Subcutaneous adipose tissue (tissue), 4 donors: ENCODE data around the gene CDIPT. TPM values are rescaled to one million over a fixed set of nuclear protein-coding genes. Genes with fewer than 3 reads are reported as not detected.

Experiments
- total RNA-seq, 4 donors: library from RNA; depleted of rRNA; stranded (reverse); fragments of >200 nt; gene quantifications; one replicate each; pipeline ENCODE4 v1.1.0, GENCODE V29; 2016
- TF ChIP-seq, protein P1 (sequence below): fragments of 450-650 bp; IDR thresholded peaks from one replicate; pipeline ENCODE4 v1.5.1; 2016; ENCODE audit warnings: low read depth, mild to moderate bottlenecking, control low read depth, antibody characterized with exemption, moderate library complexity

Gene CDIPT
- total RNA-seq, 4 donors from 2014 or later = 57.7 to 107 (median 94.7) TPM

- TF ChIP-seq, protein P1, sequence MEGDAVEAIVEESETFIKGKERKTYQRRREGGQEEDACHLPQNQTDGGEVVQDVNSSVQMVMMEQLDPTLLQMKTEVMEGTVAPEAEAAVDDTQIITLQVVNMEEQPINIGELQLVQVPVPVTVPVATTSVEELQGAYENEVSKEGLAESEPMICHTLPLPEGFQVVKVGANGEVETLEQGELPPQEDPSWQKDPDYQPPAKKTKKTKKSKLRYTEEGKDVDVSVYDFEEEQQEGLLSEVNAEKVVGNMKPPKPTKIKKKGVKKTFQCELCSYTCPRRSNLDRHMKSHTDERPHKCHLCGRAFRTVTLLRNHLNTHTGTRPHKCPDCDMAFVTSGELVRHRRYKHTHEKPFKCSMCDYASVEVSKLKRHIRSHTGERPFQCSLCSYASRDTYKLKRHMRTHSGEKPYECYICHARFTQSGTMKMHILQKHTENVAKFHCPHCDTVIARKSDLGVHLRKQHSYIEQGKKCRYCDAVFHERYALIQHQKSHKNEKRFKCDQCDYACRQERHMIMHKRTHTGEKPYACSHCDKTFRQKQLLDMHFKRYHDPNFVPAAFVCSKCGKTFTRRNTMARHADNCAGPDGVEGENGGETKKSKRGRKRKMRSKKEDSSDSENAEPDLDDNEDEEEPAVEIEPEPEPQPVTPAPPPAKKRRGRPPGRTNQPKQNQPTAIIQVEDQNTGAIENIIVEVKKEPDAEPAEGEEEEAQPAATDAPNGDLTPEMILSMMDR = no peak
Measured at GRCh38 chr16:29899516-29900101, 36.6 kb upstream of the CDIPT start, which contains the start of gene SEZ6L2. SEZ6L2 (minus strand) TSS chr16:29899550; CDS start chr16:29899019, 531 bp downstream.

- TF ChIP-seq, protein P1 = no peak
Measured at GRCh38 chr16:29898804-29899515, 35.9 kb upstream of the CDIPT start.

- TF ChIP-seq, protein P1 = no peak
Measured at GRCh38 chr16:29898135-29898803, 35.2 kb upstream of the CDIPT start.

- TF ChIP-seq, protein P1 = no peak
Measured at GRCh38 chr16:29897333-29897732, 34.3 kb upstream of the CDIPT start.

DNA sequence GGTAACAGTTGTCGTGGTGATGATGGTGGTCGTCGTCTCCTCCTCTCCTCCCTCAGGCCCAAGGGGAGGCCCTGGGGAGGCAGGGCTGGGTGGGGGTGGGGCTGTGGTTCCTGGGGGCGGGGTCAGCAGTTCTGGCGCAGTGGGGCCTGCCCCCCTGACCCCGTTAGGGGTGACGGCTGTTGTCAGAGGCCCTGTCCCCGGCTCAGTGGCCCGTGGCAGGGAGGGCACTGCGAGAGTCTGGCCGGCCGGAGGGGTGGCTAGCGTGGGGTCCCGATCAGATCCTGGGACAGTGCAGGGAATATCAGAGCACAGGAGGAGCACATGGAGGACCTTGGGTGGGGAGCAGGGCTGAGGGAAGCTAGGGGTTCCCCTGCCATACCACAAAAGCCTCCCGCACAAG, 33.8 kb upstream of the CDIPT start:
- TF ChIP-seq, protein P1 = no peak

DNA sequence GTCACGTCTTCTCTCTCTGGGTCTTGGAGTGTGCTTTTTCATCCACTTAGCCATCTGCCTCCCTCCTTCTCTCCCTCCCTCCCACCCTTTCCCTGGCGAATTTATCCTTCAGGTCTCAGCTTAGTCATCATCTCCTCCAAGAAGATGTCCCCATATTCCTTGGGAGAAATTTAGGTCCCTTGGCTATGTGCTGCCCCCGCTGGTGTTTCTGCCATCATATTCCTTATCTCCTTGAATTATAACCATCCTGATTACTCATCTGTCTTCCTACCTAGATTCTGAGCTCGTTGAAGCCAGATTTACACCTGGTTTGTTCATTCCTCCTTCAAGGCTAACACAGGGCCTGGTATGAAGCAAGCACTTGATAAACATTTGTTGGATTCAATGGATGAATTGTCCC, 31.3 kb upstream of the CDIPT start:
- TF ChIP-seq, protein P1 = no peak

GRCh38 chr16:29893553-29893952, 30.5 kb upstream of the CDIPT start:
- TF ChIP-seq, protein P1 = no peak
